Suprapubic skin (tissue), 4 donors: ENCODE measurements around the gene TOP2B. TPM values are rescaled to one million over a fixed set of nuclear protein-coding genes. Genes with fewer than 3 reads are reported as not detected.

ENCODE experiments used
- DNase-seq, 2 donors: peaks; one replicate each; pipeline ENCODE4 v3.0.0-alpha.2; 2019; ENCODE audit warnings: low spot score in 2 of 2
- H3K27ac ChIP-seq: fragments of 200-600 bp; sonication (generic); one replicate; pipeline ENCODE4 v1.5.1; 2019
- H3K27me3 ChIP-seq: fragments of 200-600 bp; sonication (generic); one replicate; pipeline ENCODE4 v1.5.1; 2019
- H3K36me3 ChIP-seq: fragments of 200-600 bp; sonication (generic); one replicate; pipeline ENCODE4 v1.5.1; 2019
- H3K4me1 ChIP-seq: fragments of 200-600 bp; sonication (generic); one replicate; pipeline ENCODE4 v1.5.1; 2019
- H3K4me3 ChIP-seq: fragments of 200-600 bp; sonication (generic); one replicate; pipeline ENCODE4 v1.5.1; 2019; ENCODE audit warnings: mild to moderate bottlenecking
- H3K9me3 ChIP-seq: fragments of 200-600 bp; sonication (generic); one replicate; pipeline ENCODE4 v1.5.1; 2019
- CTCF ChIP-seq, 2 donors: fragments of 200-600 bp in 1 of 2; fragments of 450-650 bp in 1 of 2; sonication (generic) in 1 of 2; IDR thresholded peaks; one replicate each; pipeline ENCODE4 v1.5.1; 2016 to 2019; ENCODE audit warnings: antibody characterized with exemption in 2 of 2, mild to moderate bottlenecking in 1 of 2, moderate library complexity in 1 of 2
- EP300 ChIP-seq: sonication (generic); formaldehyde crosslinking; IDR thresholded peaks from one replicate; pipeline ENCODE4 v1.6.1; 2017; ENCODE audit warnings: antibody characterized with exemption
- POLR2A ChIP-seq, 2 donors: fragments of 450-650 bp; IDR thresholded peaks; one replicate each; pipeline ENCODE4 v1.6.1; 2017; ENCODE audit warnings: antibody characterized with exemption in 2 of 2, mild to moderate bottlenecking in 2 of 2, moderate library complexity in 2 of 2
- POLR2AphosphoS5 ChIP-seq, 3 donors: sonication (generic); formaldehyde crosslinking; IDR thresholded peaks; one replicate each; pipeline ENCODE4 v1.6.1; 2017; ENCODE audit warnings: antibody characterized with exemption in 3 of 3
- WGBS: methylation state at CpG from one replicate; pipeline ENCODE4 v1.1.5; 2018; 5-methylcytosine and 5-hydroxymethylcytosine counted together
- total RNA-seq, 4 donors: library from RNA; depleted of rRNA; stranded (reverse); fragments of >200 nt; gene quantifications; one replicate each; pipeline ENCODE4 v1.1.0, GENCODE V29; 2016

The TOP2B gene
- total RNA-seq, 4 donors from 2014 or later = 59.3 to 160 (median 83.5) TPM

DNA sequence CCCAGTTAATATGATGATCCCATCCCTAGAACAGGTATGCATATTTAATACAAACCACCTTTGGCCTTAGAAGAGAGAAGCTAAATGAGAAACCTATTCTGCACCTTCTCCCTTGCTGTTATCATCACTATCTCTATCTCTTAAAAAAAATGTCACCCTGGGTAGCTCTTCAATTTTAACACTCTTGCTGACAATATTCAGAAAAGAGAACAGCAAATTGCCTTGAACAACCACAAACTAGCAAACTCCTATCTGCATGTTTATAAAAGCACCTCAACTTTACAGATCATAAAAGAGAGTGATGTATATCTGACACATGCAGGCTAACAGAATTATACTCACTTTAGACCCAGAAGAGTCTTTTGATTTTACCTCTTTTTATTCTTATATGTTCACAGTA lies 7.4 kb downstream of the TOP2B start:
- Histone ChIP-seq H3K4me3 (no peak overlapping the region), H3K9me3 (no peaks in the 10 kb centered on the region), H3K4me1 (peaks cover 42% of the 10 kb centered on the region), H3K27ac (no peak overlapping the region), H3K27me3 (no peaks in the 10 kb centered on the region), H3K36me3 (no peaks in the 10 kb centered on the region)
- TF ChIP-seq CTCF (IDR thresholded peaks at IDR 0.05) = no peak
- no peak for TF ChIP-seq POLR2AphosphoS5 (IDR thresholded peaks at IDR 0.05)
- TF ChIP-seq EP300 = no peak
- TF ChIP-seq POLR2A (IDR thresholded peaks at IDR 0.05) = no peak
- DNase-seq = no peak

- no peaks in the 10 kb centered on the region for H3K36me3 ChIP-seq
- no peaks in the 10 kb centered on the region for H3K9me3 ChIP-seq
- H3K4me1 ChIP-seq = peaks cover 29% of the 10 kb centered on the region
- TF ChIP-seq POLR2AphosphoS5 (IDR thresholded peaks at IDR 0.05) (no peak), CTCF (IDR thresholded peaks at IDR 0.05) (no peak), POLR2A (IDR thresholded peaks at IDR 0.05) (no peak), EP300 (no peak)
- H3K27ac ChIP-seq = no peak overlapping the region
- H3K27me3 ChIP-seq = no peaks in the 10 kb centered on the region
- no peak overlapping the region for H3K4me3 ChIP-seq
- DNase-seq = no peak
- 94% methylated on average over 2 of the region's 2 CpGs for WGBS
Measured at GRCh38 chr3:25655659-25656058, 9.0 kb downstream of the TOP2B start.

DNA sequence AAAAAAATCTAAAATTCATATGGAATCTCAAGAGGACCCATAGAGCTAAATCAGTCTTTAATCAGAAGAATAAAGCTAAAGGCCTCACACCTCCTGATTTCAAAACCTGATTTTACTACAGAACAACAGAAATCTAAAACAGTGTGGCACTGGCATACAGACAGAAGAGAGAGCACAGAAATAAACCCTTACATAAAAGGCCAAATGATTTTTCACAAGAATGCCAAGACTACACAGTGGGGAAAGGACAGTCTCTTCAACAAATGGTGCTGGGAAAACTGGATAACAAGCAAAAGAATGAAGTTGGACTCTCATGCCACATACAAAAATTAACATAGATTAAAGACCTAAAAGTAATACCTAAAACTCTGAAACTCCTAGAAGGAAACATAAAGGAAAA lies 10.1 kb downstream of the TOP2B start:
- H3K4me3 ChIP-seq = no peak overlapping the region
- no peak for DNase-seq
- H3K27ac ChIP-seq = no peak overlapping the region
- H3K9me3 ChIP-seq = peaks cover 5% of the 10 kb centered on the region
- H3K27me3 ChIP-seq = no peaks in the 10 kb centered on the region
- TF ChIP-seq POLR2AphosphoS5 (IDR thresholded peaks at IDR 0.05) = no peak
- TF ChIP-seq POLR2A (IDR thresholded peaks at IDR 0.05) = no peak
- TF ChIP-seq CTCF (IDR thresholded peaks at IDR 0.05) = no peak
- TF ChIP-seq EP300 = no peak
- peaks cover 19% of the 10 kb centered on the region for H3K4me1 ChIP-seq
- H3K36me3 ChIP-seq = no peaks in the 10 kb centered on the region

GRCh38 chr3:25653322-25653721 lies 11.4 kb downstream of the TOP2B start:
- H3K4me3 ChIP-seq = no peak overlapping the region
- no peaks in the 10 kb centered on the region for H3K36me3 ChIP-seq
- WGBS = 95% methylated on average over 3 of the region's 3 CpGs
- TF ChIP-seq EP300 (no peak), POLR2AphosphoS5 (IDR thresholded peaks at IDR 0.05) (no peak), CTCF (IDR thresholded peaks at IDR 0.05) (no peak), POLR2A (IDR thresholded peaks at IDR 0.05) (no peak)
- H3K27ac ChIP-seq = no peak overlapping the region
- H3K9me3 ChIP-seq = peaks cover 5% of the 10 kb centered on the region
- peaks cover 19% of the 10 kb centered on the region for H3K4me1 ChIP-seq
- H3K27me3 ChIP-seq = no peaks in the 10 kb centered on the region
- no peak for DNase-seq

DNA sequence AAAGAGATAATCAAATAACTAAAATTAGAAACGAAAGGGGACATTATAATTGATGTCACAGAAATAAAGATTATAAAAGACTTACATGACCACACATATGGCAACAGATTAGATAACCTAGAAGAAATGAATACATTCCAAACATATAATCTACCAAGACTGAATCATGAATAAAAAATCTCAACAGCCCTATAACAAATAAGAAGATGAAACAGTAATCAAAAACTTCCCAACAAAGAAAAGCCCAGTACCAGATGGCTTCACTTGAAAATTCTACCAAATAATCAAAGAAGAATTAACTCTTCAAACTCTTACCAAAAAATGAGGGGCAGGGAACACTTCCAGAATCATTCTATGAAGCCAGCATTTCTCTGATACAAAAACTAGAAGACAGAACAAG lies 11.8 kb downstream of the TOP2B start:
- TF ChIP-seq POLR2AphosphoS5 (IDR thresholded peaks at IDR 0.05) (no peak), CTCF (IDR thresholded peaks at IDR 0.05) (no peak), EP300 (no peak), POLR2A (IDR thresholded peaks at IDR 0.05) (no peak)
- DNase-seq = no peak
- H3K4me3 ChIP-seq = no peak overlapping the region
- peaks cover 20% of the 10 kb centered on the region for H3K4me1 ChIP-seq
- no peak overlapping the region for H3K27ac ChIP-seq
- WGBS = 46% methylated on average over 1 of the region's 1 CpG
- H3K36me3 ChIP-seq = no peaks in the 10 kb centered on the region
- H3K9me3 ChIP-seq = peaks cover 5% of the 10 kb centered on the region
- H3K27me3 ChIP-seq = no peaks in the 10 kb centered on the region
